NCI-H128 (cell line): ENCODE results near the gene TRIM40.
"Not testable (repeated sequence)": the region's sequence is repeated elsewhere in the genome, so short reads cannot be mapped to it uniquely, and the experiment has no call there.

Experiments used
- DNase-seq: peaks from one replicate; lab custom pipeline; 2025; ENCODE audit not compliant: unreplicated experiment; lab: John Stamatoyannopoulos, UW

The TRIM40 gene

DNA sequence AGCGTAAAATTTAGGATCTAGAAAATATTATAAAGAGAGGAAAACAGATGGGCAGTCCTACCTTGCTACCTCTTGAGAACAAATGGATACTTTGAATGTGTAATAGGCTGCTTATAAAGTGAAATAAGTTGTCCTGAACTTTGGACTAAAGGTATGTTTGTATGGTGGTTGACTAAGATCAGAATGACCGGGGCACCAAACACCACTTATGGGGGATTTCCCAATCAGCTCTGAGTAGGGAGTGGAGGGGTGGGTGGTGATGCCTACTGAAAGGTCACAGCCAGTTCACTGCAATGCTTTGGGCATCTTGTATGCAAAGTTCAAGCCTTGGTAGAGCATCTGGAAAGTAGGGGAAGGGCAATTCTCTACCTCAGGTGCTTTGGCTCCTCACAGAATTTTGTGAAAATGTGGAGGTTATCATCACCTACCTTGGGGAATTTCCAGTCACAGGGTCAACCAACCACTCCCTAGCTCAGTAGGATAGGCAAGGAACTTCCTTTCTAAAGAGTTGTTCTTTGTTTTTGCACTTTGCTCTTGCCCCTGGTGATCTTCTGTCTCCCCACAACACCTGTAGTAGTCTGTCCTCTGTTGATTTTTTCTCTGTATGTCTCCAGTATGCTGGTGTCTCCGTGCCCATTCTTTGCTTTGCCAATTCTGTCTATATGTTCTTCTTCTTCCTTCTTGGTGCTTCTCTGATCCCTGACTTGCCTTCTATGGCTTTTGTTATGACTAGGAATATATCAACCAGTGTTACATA is 22.8 kb upstream of the TRIM40 start, which contains the start of gene TRIM31:
TRIM31 (minus strand) TSS at position 88 of the 757 bp plus-strand sequence. CDS start 285 bp downstream, outside the sequence.
- no peak for DNase-seq

DNA sequence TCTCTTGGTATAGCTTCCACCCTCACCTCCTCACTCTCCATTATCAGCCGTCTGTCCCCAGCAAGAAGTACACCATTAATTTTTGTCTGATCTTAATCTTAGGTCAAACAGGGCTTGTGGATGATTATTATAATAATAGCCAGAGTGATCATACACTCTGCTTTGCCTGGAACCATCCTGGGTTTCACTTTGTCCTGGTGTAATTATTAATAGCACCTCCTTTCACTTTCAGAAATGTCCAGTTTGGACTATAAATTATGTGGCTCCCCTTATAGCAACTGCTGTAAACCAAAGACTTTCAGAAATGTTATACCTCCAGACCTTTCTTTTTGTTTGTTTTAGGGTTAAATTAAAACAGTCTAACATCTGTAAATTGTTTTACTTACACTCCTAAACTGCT is 22.1 kb upstream of the TRIM40 start:
- no peak for DNase-seq

DNA sequence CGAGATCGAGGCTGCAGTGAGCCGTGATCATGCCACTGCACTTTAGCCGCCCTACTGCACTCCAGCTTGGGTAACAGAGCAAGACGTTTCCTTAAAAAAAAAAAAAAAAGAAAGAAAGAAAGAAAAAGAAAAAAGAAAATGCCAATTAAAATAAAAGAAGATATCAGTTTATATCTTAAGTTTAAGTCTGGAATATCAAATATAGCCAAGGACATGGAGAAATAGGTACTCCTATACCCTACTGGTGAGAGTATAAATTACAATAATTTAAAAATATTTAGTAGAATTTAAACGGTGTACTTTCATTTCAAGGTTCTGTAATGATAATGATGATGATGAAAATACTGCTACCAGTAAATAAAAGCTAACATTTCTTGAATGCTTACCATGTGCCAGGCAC is 19.2 kb upstream of the TRIM40 start:
- no peak for DNase-seq

DNA sequence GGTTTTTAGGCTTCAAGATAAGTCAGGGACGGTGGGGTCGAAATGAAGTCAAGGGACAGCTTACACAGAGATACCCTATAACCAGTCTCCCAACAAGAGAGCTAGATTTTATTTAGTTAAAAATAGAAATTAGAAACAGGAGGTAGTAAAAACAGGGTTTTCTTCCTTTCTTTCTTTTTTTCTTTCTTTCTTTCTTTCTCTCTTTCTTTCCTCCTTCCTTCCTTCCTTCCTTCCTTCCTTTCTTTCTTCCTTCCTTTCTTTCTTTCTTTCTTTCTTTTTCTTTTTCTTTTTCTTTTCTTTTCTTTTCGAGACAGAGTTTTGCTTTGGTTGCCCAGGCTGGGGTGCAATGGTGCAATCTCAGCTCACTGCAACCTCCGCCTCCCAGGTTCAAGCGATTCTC is 17.2 kb upstream of the TRIM40 start:
- DNase-seq: not testable (repeated sequence)

DNA sequence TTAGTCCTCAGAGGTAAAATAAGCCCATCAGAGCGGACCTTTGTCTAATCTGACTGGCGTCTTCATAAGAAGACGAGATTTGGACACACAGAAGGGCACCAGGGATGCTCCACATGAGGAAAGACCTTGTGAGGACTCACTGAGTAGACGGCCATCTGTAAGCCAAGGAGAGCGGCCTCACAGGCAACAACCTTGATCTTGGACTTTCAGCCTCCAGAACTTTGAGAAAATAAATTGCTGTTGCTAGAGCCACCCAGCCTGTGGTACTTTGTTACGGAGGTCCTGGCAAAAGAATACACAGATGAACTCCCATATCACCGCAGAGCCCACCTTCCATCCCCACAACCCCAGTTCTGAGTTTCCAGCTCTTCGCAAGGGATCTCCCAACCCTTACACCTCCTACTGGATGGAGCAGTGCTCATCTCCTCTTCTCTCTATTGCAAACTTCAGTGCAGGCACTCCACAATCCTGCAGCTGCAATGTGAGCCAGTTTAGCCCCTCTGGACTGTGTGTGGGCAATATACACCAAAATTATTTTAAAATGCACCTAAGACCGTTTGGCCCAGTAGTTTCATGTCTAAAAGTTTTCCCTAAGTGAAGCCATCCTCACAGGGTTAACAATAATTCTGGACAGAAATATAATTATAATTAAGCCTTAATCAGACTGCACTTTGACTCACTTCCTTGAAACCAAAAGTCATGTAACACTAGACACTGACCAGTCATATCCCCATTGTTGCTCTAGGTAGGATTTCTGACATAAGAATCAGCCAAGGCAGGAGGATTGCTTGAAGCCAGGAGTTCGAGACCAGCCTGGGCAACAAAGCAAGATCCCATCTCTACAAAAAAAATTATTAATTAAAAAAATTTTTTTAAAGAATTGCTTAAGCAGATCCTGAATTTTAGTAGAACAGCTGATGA is 14.2 kb upstream of the TRIM40 start:
- no peak for DNase-seq

DNA sequence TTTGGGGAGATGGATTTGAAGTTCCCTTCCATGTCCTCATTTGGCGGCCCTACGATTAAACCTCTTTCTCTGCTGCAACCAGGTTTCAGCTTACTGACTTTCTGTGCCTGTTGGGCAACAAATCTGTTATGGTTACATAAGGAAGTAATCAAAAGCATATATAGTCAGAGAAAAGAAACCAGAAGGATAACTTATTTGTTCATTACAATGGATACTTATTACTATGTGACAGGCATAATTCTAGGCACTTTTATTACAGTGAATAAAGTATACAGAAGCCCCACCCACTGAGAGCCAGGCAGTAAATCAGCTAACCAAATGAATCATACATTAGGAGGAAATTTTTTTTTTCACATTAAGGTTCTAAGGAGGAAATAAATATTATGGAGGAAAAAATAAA is 13.4 kb upstream of the TRIM40 start:
- no peak for DNase-seq

DNA sequence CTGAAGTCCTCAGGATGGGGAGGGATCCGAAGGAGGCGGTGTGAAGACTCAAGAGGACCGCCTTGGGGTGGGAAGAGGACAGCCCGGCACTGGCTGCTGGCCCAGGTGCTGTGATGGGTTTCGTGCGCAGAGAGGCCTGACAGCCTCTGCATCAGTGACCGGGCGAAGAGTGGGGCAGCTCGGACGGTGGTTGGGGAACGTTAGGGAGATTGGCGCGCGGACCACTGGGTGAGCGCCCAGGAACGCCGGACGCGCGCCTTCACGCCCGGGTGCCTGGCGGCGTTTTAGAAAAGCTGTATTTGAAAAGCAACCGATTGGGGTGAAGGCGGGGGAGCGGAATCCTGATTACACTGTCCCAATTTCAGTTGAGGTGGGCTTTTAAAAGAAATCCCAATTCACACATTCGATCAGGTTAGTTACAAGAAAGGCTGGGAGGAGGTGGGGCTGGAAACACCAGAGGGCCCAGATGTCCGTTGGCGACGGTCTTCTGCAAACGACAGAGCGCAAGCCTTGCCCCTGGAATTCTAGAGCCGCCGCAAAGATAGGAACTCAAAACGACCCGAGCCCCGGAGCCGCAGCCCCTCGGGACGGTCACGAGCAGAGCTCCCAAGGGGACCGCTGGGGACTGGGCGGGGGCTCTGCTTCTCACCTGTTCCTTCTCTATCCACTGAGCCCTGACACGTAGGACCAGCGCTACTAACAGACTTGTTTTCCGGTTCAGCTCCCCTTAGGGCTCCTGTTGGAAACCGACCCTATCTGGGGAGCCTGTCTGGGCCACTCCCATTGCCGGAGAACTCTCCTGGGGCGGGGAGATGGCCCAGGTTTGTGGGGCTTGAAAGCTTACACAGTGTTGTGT is 8.5 kb upstream of the TRIM40 start:
- no peak for DNase-seq

DNA sequence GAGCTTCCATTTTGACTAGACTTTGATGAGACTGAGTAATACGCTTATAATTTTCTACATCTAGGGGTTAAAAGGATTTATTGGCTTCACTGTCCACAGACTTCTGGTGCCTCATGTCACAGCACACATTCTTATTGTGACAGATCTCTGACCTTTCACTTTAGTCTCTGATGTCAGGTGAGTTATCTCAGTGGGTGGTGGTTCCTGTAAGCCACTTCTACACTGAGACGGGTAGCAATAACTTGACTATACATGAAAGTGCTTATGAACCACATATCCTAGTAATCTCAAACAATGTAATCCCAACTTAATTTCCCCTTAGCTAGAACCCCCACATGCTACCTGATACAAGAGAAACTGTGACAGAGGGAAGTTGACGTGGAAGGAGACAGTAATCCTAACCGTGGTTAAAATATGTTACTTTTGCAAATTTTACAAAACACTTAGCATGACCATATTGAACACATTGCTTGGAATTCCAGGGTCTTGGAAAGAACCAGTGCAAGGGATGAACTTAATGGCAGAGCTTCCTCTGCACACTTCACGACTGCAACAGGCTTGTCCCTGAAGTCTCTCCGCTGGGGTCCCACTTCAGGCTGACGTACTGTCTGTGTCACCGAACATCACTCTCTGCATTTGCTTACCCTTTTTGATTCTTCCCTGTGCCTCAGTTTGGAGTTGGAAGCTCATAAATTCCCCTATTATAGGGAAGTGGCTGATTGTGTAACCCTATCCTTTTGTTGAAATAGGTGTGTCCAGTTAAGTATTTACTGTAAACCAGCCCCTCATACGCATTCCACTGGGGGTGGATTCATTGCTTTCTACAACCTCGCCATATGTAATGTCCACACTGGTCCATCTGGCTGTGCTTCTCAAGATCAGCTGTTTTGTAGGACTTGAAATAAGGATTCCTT is 6.4 kb upstream of the TRIM40 start:
- DNase-seq: no peak

DNA sequence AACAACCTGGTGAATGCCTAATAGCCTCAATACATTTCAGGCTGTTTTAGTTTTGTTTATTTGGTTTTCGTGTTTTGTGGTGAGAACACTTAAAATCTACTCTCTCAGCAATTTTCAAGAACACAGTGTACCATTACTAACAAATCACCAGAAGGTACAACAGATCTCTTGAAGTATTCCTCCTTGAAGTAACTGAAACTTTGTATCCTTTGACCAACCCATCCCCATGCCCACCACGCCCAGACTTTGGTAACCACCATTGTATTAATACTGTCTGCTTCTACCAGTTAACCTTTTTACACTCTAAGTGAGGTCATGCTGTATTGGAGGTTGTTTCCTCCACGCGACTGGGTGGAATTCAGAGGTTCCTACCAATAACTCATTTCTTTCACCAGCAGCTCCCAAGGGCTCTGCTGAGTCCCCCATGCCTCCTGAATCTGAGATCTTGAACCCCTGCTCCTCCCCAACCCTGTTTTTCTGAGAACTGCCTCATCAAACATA is 5.7 kb upstream of the TRIM40 start:
- DNase-seq: no peak

DNA sequence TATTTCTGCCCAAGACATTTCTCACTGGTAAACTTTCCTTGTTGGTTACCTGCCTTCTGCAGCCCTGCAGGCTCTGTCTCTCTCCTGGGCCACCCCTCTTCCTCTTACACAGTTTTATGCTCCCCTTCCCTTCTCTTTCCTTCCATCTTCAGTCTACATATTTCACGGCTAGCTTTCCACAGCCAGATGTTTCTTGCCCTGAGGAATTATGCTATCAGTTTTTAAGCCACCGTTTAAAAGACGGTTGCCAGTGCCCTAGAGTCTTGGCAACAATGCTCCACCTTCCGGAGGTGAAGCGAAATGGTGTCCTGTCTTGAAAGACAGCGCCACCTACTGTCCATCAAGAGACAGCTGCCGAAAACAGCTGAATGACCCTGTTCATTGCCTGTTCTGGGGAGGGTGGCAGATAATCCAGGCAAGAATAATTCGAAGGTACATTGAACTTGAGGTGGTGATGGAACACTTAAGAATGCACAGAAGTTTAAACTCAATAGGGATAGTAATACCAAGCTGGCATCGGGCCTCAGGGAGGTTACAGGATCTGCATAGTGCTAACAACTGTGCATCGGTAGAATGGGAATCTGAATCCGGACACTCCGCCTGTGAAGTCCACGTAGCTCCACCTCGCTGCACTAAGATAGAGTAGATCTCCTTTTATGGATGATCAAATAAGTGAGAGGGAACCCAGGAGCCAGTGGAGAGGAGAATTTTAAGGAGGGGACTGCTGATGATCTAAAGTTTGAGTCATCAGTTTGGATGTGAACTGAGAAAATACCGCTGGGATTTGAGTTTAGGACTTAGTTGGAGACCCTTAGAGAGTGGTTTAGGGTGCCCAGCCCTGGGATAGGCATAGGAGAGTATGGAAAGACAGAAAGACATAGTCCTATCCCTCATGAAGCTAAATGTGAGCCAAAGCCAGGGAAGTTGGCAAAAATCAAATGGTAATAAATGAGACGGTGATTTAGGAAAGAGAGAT is 4.8 kb upstream of the TRIM40 start:
- no peak for DNase-seq

DNA sequence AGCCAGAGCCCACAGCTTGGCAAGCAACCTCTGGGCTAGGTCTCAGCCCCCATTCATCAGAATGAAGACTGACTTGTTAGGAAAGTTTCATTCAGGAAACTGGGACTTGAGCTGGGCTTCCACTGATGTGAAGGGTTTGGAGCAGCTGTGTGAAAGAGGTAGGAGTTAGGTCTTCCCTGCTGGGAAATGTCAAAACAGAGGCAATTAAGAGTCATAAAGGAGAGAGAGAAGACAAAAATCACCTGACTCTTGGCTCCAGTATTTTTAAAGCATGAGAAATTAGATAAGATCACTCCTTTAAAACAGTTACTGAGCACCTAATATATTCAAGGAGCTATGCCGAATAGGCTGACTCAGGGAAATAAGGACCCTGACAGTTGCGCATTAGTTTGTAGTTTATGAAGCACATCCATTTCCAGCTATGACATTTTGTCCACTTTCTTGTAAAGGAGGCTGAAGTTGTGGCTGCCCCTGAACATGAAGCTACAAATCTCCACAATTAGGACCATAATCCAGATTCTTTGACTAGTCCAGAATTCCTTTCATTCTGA is 3.9 kb upstream of the TRIM40 start:
- no peak for DNase-seq

DNA sequence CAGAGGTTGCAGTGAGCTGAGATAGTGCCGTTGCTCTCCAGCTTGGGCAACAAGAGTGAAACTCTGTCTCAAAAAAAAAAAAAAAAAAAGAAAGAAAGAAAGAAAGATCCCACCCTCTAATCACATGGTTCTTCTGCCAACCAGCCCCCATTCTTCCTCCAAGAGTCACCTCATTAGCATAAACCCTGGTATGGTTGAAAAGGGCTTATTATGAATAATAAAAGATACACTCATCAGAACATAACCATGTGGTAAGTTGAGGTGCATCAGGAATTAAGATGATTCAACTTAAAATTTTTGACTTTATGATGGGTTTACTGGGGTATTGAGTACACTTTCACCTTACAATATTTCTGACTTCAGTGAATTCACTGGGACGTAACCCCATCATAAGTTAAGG is 793 bp upstream of the TRIM40 start:
- no peak for DNase-seq

DNA sequence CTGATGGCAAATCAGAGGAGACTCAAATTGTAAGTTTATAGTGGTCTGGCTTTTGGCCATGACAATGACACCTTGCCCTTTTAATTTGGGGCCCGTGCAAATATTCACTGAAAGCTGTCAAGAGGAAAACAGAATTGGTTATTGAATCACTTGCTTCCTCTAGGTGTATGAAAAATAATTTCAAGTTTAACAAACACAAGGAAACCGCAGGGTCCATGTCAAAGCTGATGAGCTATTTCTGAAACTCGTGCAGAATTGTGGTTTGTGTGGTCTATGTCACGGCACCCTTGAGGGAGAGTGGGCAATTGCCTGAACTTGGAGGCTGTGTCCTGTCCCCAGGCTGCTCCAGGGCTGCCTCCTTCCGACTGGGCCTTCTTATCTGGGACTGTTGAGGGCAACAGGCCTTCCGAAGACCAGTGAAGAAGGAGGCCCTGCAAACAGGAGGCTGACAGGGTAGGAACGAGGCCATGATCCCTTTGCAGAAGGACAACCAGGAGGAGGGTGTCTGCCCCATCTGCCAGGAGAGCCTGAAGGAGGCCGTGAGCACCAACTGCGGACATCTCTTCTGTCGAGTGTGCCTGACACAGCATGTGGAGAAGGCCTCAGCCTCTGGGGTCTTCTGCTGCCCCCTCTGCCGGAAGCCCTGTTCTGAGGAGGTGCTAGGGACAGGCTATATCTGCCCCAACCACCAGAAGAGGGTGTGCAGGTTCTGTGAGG is 788 bp downstream of the TRIM40 start:
- no peak for DNase-seq

DNA sequence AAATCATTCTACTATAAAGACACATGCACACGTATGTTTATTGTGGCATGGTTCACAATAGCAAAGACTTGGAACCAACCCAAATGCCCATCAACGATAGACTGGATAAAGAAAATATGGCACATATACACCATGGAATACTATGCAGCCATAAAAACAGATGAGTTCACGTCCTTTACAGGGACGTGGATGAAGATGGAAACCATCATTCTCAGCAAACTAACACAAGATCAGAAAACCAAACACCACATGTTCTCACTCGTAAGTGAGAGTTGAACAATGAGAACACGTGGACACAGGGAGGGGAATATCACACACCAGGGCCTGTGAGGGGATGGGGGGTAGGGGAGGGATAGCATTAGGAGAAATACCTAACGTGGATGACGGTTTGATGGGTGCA is 4.3 kb downstream of the TRIM40 start:
- DNase-seq: not testable (repeated sequence)

DNA sequence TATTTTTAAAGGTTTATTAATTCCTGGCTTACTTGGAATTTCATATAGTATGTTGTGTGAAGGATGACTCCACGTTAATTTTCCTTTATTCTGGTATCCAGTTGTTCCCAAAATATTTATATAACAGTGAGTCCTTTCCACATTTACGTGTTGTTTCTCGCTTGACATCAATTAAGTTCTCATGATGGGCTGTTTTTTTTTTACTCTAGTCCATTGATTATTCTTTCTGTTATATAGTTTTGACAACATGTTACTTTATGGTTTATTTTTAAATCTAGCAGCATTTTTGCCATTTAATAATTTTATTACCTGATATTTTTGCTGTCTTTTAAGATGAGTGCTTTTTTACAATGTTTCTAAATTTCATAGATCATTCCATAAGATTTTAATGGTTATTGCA is 6.7 kb downstream of the TRIM40 start:
- DNase-seq: no peak

DNA sequence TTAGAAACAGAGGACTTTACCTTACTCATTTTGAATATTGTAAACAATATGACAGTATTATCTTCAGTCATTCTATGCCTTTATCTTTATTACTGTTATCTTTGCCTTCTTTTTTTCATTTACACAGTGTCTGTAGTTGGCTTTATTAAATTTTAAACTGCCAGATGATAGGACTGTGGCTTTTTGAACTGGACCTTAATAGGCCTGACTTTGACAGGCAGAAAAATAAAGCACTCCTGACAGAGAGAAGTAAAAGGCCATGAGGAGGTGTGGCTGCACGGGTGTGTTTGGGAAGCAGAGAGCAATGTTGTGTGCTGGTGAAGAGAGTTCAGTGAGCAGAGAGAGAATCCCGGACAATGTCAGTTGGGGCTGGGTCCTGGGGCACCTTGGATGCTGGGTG is 7.8 kb downstream of the TRIM40 start:
- DNase-seq: no peak

DNA sequence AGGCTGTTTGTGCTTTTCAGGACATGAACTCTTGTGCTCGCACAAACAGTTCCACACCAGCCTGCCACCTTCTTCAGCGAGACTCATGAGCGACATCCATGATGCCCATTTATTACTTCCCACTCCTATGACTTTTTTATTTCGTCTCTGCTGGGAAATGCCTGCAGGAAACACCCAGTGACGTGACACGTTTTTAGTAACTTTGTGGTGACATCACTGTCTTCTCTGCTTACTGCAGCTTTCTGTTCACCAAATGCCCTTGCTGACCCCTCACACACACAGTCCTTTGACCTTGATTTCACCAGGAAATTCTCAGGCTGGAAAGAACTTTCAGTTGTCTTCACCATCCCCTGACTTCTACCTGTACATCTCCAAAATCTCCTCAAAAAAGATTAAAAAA is 8.9 kb downstream of the TRIM40 start:
- DNase-seq: no peak

DNA sequence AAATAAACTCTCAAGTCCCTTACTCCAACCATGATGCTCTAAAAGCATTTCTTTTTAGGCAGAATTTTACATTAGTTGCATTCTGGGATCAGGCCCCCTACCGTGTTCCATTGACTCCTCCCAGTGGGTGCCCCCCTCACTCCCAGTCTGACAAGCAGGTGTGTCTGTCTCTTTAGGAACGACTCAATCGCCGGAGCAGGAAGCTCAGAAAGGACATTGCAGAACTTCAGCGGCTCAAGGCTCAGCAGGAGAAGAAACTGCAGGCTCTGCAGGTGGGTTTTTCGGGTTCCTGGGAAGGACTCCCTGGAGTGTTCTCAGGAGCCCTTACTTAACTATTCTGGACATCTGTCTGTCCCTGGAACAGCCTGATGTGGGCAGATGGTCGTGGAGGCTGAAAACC is 9.9 kb downstream of the TRIM40 start:
- no peak for DNase-seq
